HCT116 (cell line): ENCODE data around the gene PAX1. TPM values are rescaled to one million over a fixed set of nuclear protein-coding genes. Genes with fewer than 3 reads are reported as not detected.

Source experiments
- ATAC-seq: fragments of 200-7000 bp; cut with Tn5 transposase; 2 replicates; pipeline ENCODE4 v1.9.1; 2020; ENCODE audit warnings: mild to moderate bottlenecking, moderate library complexity
- BruUV-seq: library from RNA; stranded (reverse); fragments of 400-500 nt; replicated peaks from 2 replicates; lab custom pipeline; 2021; lab: Mats Ljungman, UMichigan
- CTCF ChIA-PET: fragments of 300-600 bp; sonication (Branson Sonifier 250); formaldehyde crosslinking; loops from one replicate; lab custom pipeline; 2021; ENCODE audit warnings: antibody characterized with exemption; lab: Charles Lee
- POLR2A ChIA-PET: fragments of 300-600, 350-600 bp; sonication (Branson Sonifier 250); formaldehyde crosslinking; loops from one replicate; lab custom pipeline; 2021; ENCODE audit warnings: antibody characterized with exemption; lab: Charles Lee
- RAD21 ChIA-PET, 2 experiments: fragments of 300-600 bp; sonication (Branson Sonifier 250); formaldehyde crosslinking; loops; one replicate each; lab custom pipeline; 2023; ENCODE audit warnings: low total read pairs in 2 of 2; ENCODE audit not compliant: uncharacterized antibody in 2 of 2, unreplicated experiment in 2 of 2, low non-redundant PET in 1 of 2; lab: Charles Lee
- DNase-seq: peaks from one replicate; pipeline ENCODE4 v3.0.0-alpha.2; 2010; ENCODE audit warnings: low read depth, low spot score
- H2AFZ ChIP-seq: fragments of 200-600 bp; shearing (Covaris generic), sonication (generic); 2 replicates; pipeline ENCODE4 v1.6.1; 2017; ENCODE audit warnings: low read depth, mixed run types, mixed read lengths, antibody characterized with exemption, low read length; ENCODE audit not compliant: poor library complexity, severe bottlenecking
- H3K27ac ChIP-seq: 2 replicates; pipeline ENCODE4 v1.5.1; 2012; ENCODE audit warnings: low read depth, low read length
- H3K27me3 ChIP-seq: fragments of 200-600 bp; sonication (generic); 2 replicates; pipeline ENCODE4 v1.6.1; 2016; ENCODE audit warnings: mixed run types, low read length, mixed read lengths; ENCODE audit not compliant: insufficient read depth
- H3K36me3 ChIP-seq, 2 experiments: fragments of 200-500 bp in 1 of 2; fragments of 200-600 bp in 1 of 2; sonication (Bioruptor generic) in 1 of 2; sonication (generic) in 1 of 2; 2 replicates each; pipeline versions ENCODE4 v1.5.1 to v1.6.1; 2014 to 2016; ENCODE audit warnings: low read length in 2 of 2, inconsistent platforms in 1 of 2, mixed read lengths in 1 of 2, mixed run types in 1 of 2; ENCODE audit not compliant: insufficient read depth in 2 of 2, control insufficient read depth in 1 of 2
- H3K4me1 ChIP-seq, 2 experiments: fragments of 200-600 bp in 1 of 2; sonication (generic) in 1 of 2; 2 replicates each; pipeline versions ENCODE4 v1.5.1 to v1.6.1; 2012 to 2017; ENCODE audit warnings: low read length in 2 of 2, inconsistent platforms in 1 of 2, mild to moderate bottlenecking in 1 of 2, mixed read lengths in 1 of 2, mixed run types in 1 of 2, moderate library complexity in 1 of 2; ENCODE audit not compliant: insufficient read depth in 2 of 2, control insufficient read depth in 1 of 2
- H3K4me2 ChIP-seq: fragments of 200-600 bp; sonication (generic); 2 replicates; pipeline ENCODE4 v1.6.1; 2017; ENCODE audit warnings: mixed run types, low read length, mixed read lengths
- H3K4me3 ChIP-seq, 2 experiments: fragments of 200-600 bp in 1 of 2; sonication (generic) in 1 of 2; replicated peaks in 1 of 2; 2 replicates each; pipeline ENCODE4 v1.5.1; 2011 to 2016; ENCODE audit warnings: low read length in 2 of 2, control low read depth in 1 of 2, low read depth in 1 of 2, mild to moderate bottlenecking in 1 of 2, mixed read lengths in 1 of 2, mixed run types in 1 of 2
- H3K79me2 ChIP-seq: fragments of 200-600 bp; sonication (generic); 2 replicates; pipeline ENCODE4 v1.6.1; 2017; ENCODE audit warnings: mild to moderate bottlenecking, mixed run types, low read length, moderate library complexity, mixed read lengths; ENCODE audit not compliant: insufficient read depth
- H3K9ac ChIP-seq: fragments of 200-600 bp; sonication (generic); 2 replicates; pipeline ENCODE4 v1.6.1; 2016; ENCODE audit warnings: low read length, mixed read lengths
- H3K9me2 ChIP-seq: fragments of 200-600 bp; sonication (generic), shearing (Covaris generic); 2 replicates; pipeline ENCODE4 v1.6.1; 2017; ENCODE audit warnings: mixed run types, mild to moderate bottlenecking, moderate library complexity; ENCODE audit not compliant: insufficient read depth
- H3K9me3 ChIP-seq, 2 experiments: fragments of 200-500 bp in 1 of 2; fragments of 200-600 bp in 1 of 2; sonication (Bioruptor generic) in 1 of 2; sonication (generic) in 1 of 2; 2 replicates each; pipeline ENCODE4 v1.6.1; 2014 to 2017; ENCODE audit warnings: low read length in 2 of 2, mixed read lengths in 2 of 2, inconsistent platforms in 1 of 2, low read depth in 1 of 2, mild to moderate bottlenecking in 1 of 2, mixed run types in 1 of 2, moderate library complexity in 1 of 2; ENCODE audit not compliant: control insufficient read depth in 1 of 2, insufficient read depth in 1 of 2
- H4K20me1 ChIP-seq: fragments of 200-600 bp; sonication (generic), shearing (Covaris generic); 2 replicates; pipeline ENCODE4 v1.6.1; 2017; ENCODE audit warnings: mixed run types, mild to moderate bottlenecking, moderate library complexity; ENCODE audit not compliant: insufficient read depth
- CEBPB ChIP-seq: IDR thresholded peaks from 2 replicates; pipeline ENCODE4 v1.6.1; 2012; ENCODE audit warnings: low read depth
- CTCF ChIP-seq, 3 experiments: fragments of 200-600 bp in 1 of 3; sonication (generic) in 1 of 3; IDR thresholded peaks in 2 of 3; conservative IDR thresholded peaks in 1 of 3; 2 replicates each; pipeline ENCODE4 v1.5.1; 2012 to 2017; ENCODE audit warnings: low read depth in 2 of 3, low read length in 2 of 3, antibody characterized with exemption in 1 of 3, borderline replicate concordance in 1 of 3, control low read depth in 1 of 3, mild to moderate bottlenecking in 1 of 3, mixed read lengths in 1 of 3, mixed run types in 1 of 3, moderate library complexity in 1 of 3; ENCODE audit not compliant: insufficient read depth in 1 of 3
- EGR1 ChIP-seq: IDR thresholded peaks from 2 replicates; pipeline ENCODE4 v1.6.1; 2012; ENCODE audit warnings: low read depth
- ELF1 ChIP-seq: IDR thresholded peaks from 2 replicates; pipeline ENCODE4 v1.6.1; 2012; ENCODE audit warnings: low read depth, borderline replicate concordance
- EZH2 ChIP-seq: fragments of 200-600 bp; sonication (generic); IDR thresholded peaks from 2 replicates; pipeline ENCODE4 v1.6.1; 2017; ENCODE audit warnings: antibody characterized with exemption, mixed run types
- SIN3A ChIP-seq: IDR thresholded peaks from 2 replicates; pipeline ENCODE4 v1.6.1; 2012; ENCODE audit warnings: low read depth
- SP1 ChIP-seq: IDR thresholded peaks from 2 replicates; pipeline ENCODE4 v1.6.1; 2012; ENCODE audit warnings: low read depth
- SRF ChIP-seq: IDR thresholded peaks from 2 replicates; pipeline ENCODE4 v1.6.1; 2012; ENCODE audit warnings: low read depth
- intact Hi-C: fragments of 100-400 bp; cut with micrococcal nuclease; formaldehyde crosslinking; loops from 2 replicates; pipeline ENCODE4 v1.10.0; 2022
- total RNA-seq: library from RNA; stranded (reverse); gene quantifications from one replicate; pipeline ENCODE4 v1.2.1, GENCODE V29; 2021; ENCODE audit not compliant: unreplicated experiment

Gene PAX1
- total RNA-seq, 1 experiment from 2014 or later, result not detected

- no peak for TF ChIP-seq ELF1
- TF ChIP-seq SIN3A, result no peak
- no peak for TF ChIP-seq SP1
- TF ChIP-seq SRF, result no peak
- TF ChIP-seq EZH2, result no peak
- TF ChIP-seq CEBPB, result no peak
- TF ChIP-seq EGR1, result no peak
- TF ChIP-seq, all 23 proteins: peak for 0
These were observed 19.5 kb upstream of the PAX1 start (continued) for GRCh38 chr20:21685981-21686380.

- intact Hi-C loops, result no loop called here
- no peak overlapping the region for H3K27ac ChIP-seq
- no peak overlapping the region for H3K9ac ChIP-seq
- no peaks in the 10 kb centered on the region for H3K9me2 ChIP-seq
- TF ChIP-seq SIN3A (no peak), CTCF (IDR thresholded peaks at IDR 0.05 in 2 of 3, conservative IDR thresholded peaks at IDR 0.05 in 1 of 3; ENCODE audit: borderline replicate concordance in 1 of 3, insufficient read depth in 1 of 3, low read depth in 2 of 3, low read length in 2 of 3) (peak in 2 of 3 experiments; percentile 36 to 45; a peak in 4 of 6 replicates)
- TF ChIP-seq, all 23 proteins: peak for 1
- H4K20me1 ChIP-seq, result no peaks in the 10 kb centered on the region
- ATAC-seq, result no peak; the same call in 1 of the 2 replicates
- ChIA-PET RAD21 (no interaction called here), CTCF (interaction anchor here (1.2 kb wide), 1 partner anchor 26 kb away, joined by 3 read pairs; no protein-coding TSS in a partner anchor), POLR2A (no interaction called here)
- H3K36me3 ChIP-seq, result no peaks in the 10 kb centered on the region
- H3K4me3 ChIP-seq, result no peak overlapping the region
- no peak overlapping the region for H2AFZ ChIP-seq
- H3K79me2 ChIP-seq, result no peaks in the 10 kb centered on the region
- peaks cover 12% of the 10 kb centered on the region; the same call in 1 of the 2 replicates for H3K27me3 ChIP-seq
- BruUV-seq, result no TSS peak
- no peak overlapping the region for H3K4me2 ChIP-seq
- DNase-seq, result no peak
- H3K4me1 ChIP-seq, result no peaks in the 10 kb centered on the region
- no peaks in the 10 kb centered on the region for H3K9me3 ChIP-seq
These were observed 12.1 kb upstream of the PAX1 start for GRCh38 chr20:21693322-21693721.
